ENCODE measurements around the gene SRA1.

SRA1 gene

GRCh38 chr5:140564196-140565023 lies 7.1 kb upstream of the SRA1 start, which contains the start of the genes APBB3 and SLC35A4 (continued):
- TF ChIP-seq KLF8 (tag by site-specific recombination; IDR thresholded peaks at IDR 0.05), result peak; percentile 95
- TF ChIP-seq MZF1 (tag by site-specific recombination; IDR thresholded peaks at IDR 0.05; ENCODE audit: borderline replicate concordance), result peak; percentile 60; the same call in 1 of the 2 replicates
- TF ChIP-seq ZNF707 (tag by site-specific recombination; IDR thresholded peaks at IDR 0.05), result no peak
- TF ChIP-seq RBAK (tag by site-specific recombination; IDR thresholded peaks at IDR 0.05), result no peak
- TF ChIP-seq ZNF138 (tag by site-specific recombination; IDR thresholded peaks at IDR 0.05; ENCODE audit: borderline replicate concordance), result no peak
- TF ChIP-seq, protein P1, sequence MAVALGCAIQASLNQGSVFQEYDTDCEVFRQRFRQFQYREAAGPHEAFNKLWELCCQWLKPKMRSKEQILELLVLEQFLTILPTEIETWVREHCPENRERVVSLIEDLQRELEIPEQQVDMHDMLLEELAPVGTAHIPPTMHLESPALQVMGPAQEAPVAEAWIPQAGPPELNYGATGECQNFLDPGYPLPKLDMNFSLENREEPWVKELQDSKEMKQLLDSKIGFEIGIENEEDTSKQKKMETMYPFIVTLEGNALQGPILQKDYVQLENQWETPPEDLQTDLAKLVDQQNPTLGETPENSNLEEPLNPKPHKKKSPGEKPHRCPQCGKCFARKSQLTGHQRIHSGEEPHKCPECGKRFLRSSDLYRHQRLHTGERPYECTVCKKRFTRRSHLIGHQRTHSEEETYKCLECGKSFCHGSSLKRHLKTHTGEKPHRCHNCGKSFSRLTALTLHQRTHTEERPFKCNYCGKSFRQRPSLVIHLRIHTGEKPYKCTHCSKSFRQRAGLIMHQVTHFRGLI (tag by site-specific recombination; IDR thresholded peaks at IDR 0.05), result peak; percentile 91
- TF ChIP-seq ZNF266 (tag by site-specific recombination; IDR thresholded peaks at IDR 0.05; ENCODE audit: low read depth), result no peak
- no peak for TF ChIP-seq HOXA7 (CRISPR knock-in tag; IDR thresholded peaks at IDR 0.05; ENCODE audit: borderline replicate concordance)
- TF ChIP-seq ZBTB1 (tag by site-specific recombination; IDR thresholded peaks at IDR 0.05), result peak; percentile 84; the same call in 1 of the 2 replicates
- 0 out of 2 replicates have a peak, but pooled peaks have one; percentile 74 for TF ChIP-seq ZNF24 (tag by site-specific recombination; IDR thresholded peaks at IDR 0.05)
- no peak for TF ChIP-seq ZNF292 (tag by site-specific recombination; IDR thresholded peaks at IDR 0.05; ENCODE audit: borderline replicate concordance, low read depth)
- TF ChIP-seq, protein P2, sequence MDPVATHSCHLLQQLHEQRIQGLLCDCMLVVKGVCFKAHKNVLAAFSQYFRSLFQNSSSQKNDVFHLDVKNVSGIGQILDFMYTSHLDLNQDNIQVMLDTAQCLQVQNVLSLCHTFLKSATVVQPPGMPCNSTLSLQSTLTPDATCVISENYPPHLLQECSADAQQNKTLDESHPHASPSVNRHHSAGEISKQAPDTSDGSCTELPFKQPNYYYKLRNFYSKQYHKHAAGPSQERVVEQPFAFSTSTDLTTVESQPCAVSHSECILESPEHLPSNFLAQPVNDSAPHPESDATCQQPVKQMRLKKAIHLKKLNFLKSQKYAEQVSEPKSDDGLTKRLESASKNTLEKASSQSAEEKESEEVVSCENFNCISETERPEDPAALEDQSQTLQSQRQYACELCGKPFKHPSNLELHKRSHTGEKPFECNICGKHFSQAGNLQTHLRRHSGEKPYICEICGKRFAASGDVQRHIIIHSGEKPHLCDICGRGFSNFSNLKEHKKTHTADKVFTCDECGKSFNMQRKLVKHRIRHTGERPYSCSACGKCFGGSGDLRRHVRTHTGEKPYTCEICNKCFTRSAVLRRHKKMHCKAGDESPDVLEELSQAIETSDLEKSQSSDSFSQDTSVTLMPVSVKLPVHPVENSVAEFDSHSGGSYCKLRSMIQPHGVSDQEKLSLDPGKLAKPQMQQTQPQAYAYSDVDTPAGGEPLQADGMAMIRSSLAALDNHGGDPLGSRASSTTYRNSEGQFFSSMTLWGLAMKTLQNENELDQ (tag by site-specific recombination; IDR thresholded peaks at IDR 0.05; ENCODE audit: low read depth), result no peak
- no peak for TF ChIP-seq ZNF473 (tag by site-specific recombination; IDR thresholded peaks at IDR 0.05)
- peak; percentile 91 for TF ChIP-seq KLF10 (tag by site-specific recombination; IDR thresholded peaks at IDR 0.05)
- peak; percentile 91 for TF ChIP-seq KLF17 (tag by site-specific recombination; IDR thresholded peaks at IDR 0.05)
- TF ChIP-seq ZNF776 (tag by site-specific recombination; IDR thresholded peaks at IDR 0.05; ENCODE audit: borderline replicate concordance), result no peak
- no peak for TF ChIP-seq ZNF544 (tag by site-specific recombination; IDR thresholded peaks at IDR 0.05)
- TF ChIP-seq, protein P3, sequence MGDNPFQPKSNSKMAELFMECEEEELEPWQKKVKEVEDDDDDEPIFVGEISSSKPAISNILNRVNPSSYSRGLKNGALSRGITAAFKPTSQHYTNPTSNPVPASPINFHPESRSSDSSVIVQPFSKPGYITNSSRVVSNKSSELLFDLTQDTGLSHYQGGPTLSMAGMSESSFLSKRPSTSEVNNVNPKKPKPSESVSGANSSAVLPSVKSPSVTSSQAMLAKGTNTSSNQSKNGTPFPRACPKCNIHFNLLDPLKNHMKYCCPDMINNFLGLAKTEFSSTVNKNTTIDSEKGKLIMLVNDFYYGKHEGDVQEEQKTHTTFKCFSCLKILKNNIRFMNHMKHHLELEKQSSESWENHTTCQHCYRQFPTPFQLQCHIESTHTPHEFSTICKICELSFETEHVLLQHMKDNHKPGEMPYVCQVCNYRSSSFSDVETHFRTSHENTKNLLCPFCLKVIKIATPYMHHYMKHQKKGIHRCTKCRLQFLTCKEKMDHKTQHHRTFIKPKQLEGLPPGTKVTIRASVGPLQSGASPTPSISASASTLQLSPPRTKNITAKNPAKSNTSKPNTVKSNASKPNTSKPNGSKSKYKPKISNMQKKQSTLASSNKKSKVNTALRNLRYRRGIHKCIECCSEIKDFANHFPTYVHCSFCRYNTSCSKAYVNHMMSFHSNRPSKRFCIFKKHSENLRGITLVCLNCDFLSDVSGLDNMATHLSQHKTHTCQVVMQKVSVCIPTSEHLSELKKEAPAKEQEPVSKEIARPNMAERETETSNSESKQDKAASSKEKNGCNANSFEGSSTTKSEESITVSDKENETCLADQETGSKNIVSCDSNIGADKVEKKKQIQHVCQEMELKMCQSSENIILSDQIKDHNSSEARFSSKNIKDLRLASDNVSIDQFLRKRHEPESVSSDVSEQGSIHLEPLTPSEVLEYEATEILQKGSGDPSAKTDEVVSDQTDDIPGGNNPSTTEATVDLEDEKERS (tag by site-specific recombination; IDR thresholded peaks at IDR 0.05), result 0 out of 2 replicates have a peak, but pooled peaks have one; percentile 44
- TF ChIP-seq ZNF175 (tag by site-specific recombination; IDR thresholded peaks at IDR 0.05), result no peak
- TF ChIP-seq ZNF416 (tag by site-specific recombination; IDR thresholded peaks at IDR 0.05), result no peak
- no peak for TF ChIP-seq IKZF3 (tag by site-specific recombination; IDR thresholded peaks at IDR 0.05)
- peak; percentile 63; the same call in 1 of the 2 replicates for TF ChIP-seq REPIN1 (tag by site-specific recombination; IDR thresholded peaks at IDR 0.05; ENCODE audit: low read depth)
- TF ChIP-seq ZNF121 (tag by site-specific recombination; IDR thresholded peaks at IDR 0.05), result no peak
- peak; percentile 73 for TF ChIP-seq ZBTB10 (tag by site-specific recombination; IDR thresholded peaks at IDR 0.05)
- no peak for TF ChIP-seq AEBP2 (tag by site-specific recombination; IDR thresholded peaks at IDR 0.05; ENCODE audit: borderline replicate concordance)
- no peak for TF ChIP-seq ZNF560 (tag by site-specific recombination; IDR thresholded peaks at IDR 0.05; ENCODE audit: borderline replicate concordance)
